Activated CD4-positive, CD25-positive, alpha-beta regulatory T cell (primary cell): ENCODE results near the gene UFM1.
"Not testable (repeated sequence)": the region's sequence is repeated elsewhere in the genome, so short reads cannot be mapped to it uniquely, and the experiment has no call there.

Experiments
- DNase-seq, 4 experiments: peaks; one replicate each; lab custom pipeline; 2025; lab: John Stamatoyannopoulos, UW

The UFM1 gene

GRCh38 chr13:38365661-38366060 is 16.0 kb downstream of the UFM1 start:
- no peak for DNase-seq

GRCh38 chr13:38366954-38367645 is 17.4 kb downstream of the UFM1 start:
- DNase-seq = no peak

GRCh38 chr13:38369058-38369457 is 19.4 kb downstream of the UFM1 start:
- no peak for DNase-seq

- DNase-seq = not testable (repeated sequence)
These were observed 20.4 kb downstream of the UFM1 start for GRCh38 chr13:38370096-38370495.

GRCh38 chr13:38372820-38373383 is 23.3 kb downstream of the UFM1 start:
- DNase-seq = no peak

GRCh38 chr13:38376546-38376945 is 26.9 kb downstream of the UFM1 start:
- no peak for DNase-seq

GRCh38 chr13:38381890-38382289 is 32.2 kb downstream of the UFM1 start:
- no peak for DNase-seq

- no peak for DNase-seq
These were observed 33.3 kb downstream of the UFM1 start for GRCh38 chr13:38382946-38383345.

- no peak for DNase-seq
These were observed 34.5 kb downstream of the UFM1 start for GRCh38 chr13:38384171-38384570.

GRCh38 chr13:38385153-38385891 is 35.7 kb downstream of the UFM1 start:
- no peak for DNase-seq

GRCh38 chr13:38386421-38386820 is 36.8 kb downstream of the UFM1 start:
- DNase-seq = no peak

- no peak for DNase-seq
These were observed 41.7 kb downstream of the UFM1 start for GRCh38 chr13:38391341-38391740.

GRCh38 chr13:38394777-38395496 is 45.3 kb downstream of the UFM1 start:
- DNase-seq = no peak

GRCh38 chr13:38395497-38395788 is 45.8 kb downstream of the UFM1 start:
- no peak for DNase-seq

GRCh38 chr13:38398711-38399493 is 49.3 kb downstream of the UFM1 start:
- no peak for DNase-seq

GRCh38 chr13:38399535-38399934 is 49.9 kb downstream of the UFM1 start:
- DNase-seq = no peak

GRCh38 chr13:38401276-38401675 is 51.6 kb downstream of the UFM1 start:
- no peak for DNase-seq

GRCh38 chr13:38405216-38405615 is 55.6 kb downstream of the UFM1 start:
- DNase-seq = no peak

GRCh38 chr13:38409771-38410170 is 60.1 kb downstream of the UFM1 start:
- no peak for DNase-seq

- DNase-seq = no peak
These were observed 62.6 kb downstream of the UFM1 start for GRCh38 chr13:38412266-38412665.
